Articular chondrocyte of knee joint (primary cell): ENCODE data around the gene TRAF7. TPM values are rescaled to one million over a fixed set of nuclear protein-coding genes. Genes with fewer than 3 reads are reported as not detected.

Experiments used
- small RNA-seq: library from RNA; depleted of rRNA; stranded (forward); fragments of <200 nt; gene quantifications from one replicate; pipeline ENCODE3, GENCODE V24; 2012
- total RNA-seq: library from RNA; depleted of rRNA; stranded (reverse); fragments of >200 nt; gene quantifications from 2 replicates; pipeline ENCODE4 v1.2.3, GENCODE V29; 2012

Gene TRAF7
- total RNA-seq, result 39.1 and 48.7 TPM in 2 replicates

GRCh38 chr16:2155091-2155950, at the start of gene TRAF7:
Gene TRAF7, plus strand, starts transcription at chr16:2155782. Its CDS starts 8,139 bp downstream, at chr16:2163921.

GRCh38 chr16:2135770-2136490, 19.7 kb upstream of the TRAF7 start, which contains the start of gene PKD1:
Gene PKD1, minus strand, starts transcription at chr16:2135898. Its CDS starts 209 bp downstream, at chr16:2135689.

GRCh38 chr16:2147981-2148671, 7.5 kb upstream of the TRAF7 start, which contains the start of gene RAB26:
Gene RAB26, plus strand, starts transcription at chr16:2148625. Its CDS starts 159 bp downstream, at chr16:2148784.

GRCh38 chr16:2196162-2196980, 40.8 kb downstream of the TRAF7 start, which contains the start of gene CASKIN1:
Gene CASKIN1, minus strand, starts transcription at chr16:2196605. Its CDS starts 173 bp downstream, at chr16:2196432.

GRCh38 chr16:2205104-2205966, 49.8 kb downstream of the TRAF7 start, which contains the start of gene MLST8:
Gene MLST8, plus strand, starts transcription at chr16:2205454. Its CDS starts 632 bp downstream, at chr16:2206086.

GRCh38 chr16:2210386-2211365, 55.1 kb downstream of the TRAF7 start, which contains the start of gene BRICD5:
Gene BRICD5, minus strand, starts transcription at chr16:2210863. Its CDS starts 30 bp downstream, at chr16:2210833.

GRCh38 chr16:2214719-2214968, 59.1 kb downstream of the TRAF7 start, which contains the start of gene PGP:
Gene PGP, minus strand, starts transcription at chr16:2214840. Its CDS starts 63 bp downstream, at chr16:2214777.

GRCh38 chr16:2223221-2223941, 67.8 kb downstream of the TRAF7 start, which contains the start of gene E4F1:
Gene E4F1, plus strand, starts transcription at chr16:2223591. Its CDS starts 23 bp downstream, at chr16:2223614.

Small RNA genes lying within 50 kb of the gene (small RNA-seq; reads per million reads assigned to genes)
- not detected for gene MIR3180-5
- not detected for gene MIR4516
- not detected for gene RF00019
- not detected for gene SNORD60

Other genes starting within 250 kb of the TRAF7 start
- not detected in 2 replicates for gene HS3ST6, start 237.4 kb upstream of the TRAF7 start, total RNA-seq
- gene MSRB1, start 212.6 kb upstream of the TRAF7 start, total RNA-seq, result 13.5 and 17.8 TPM in 2 replicates
- gene RPL3L, start 201.1 kb upstream of the TRAF7 start, total RNA-seq, result not detected in 2 replicates
- 97.7 and 108 TPM in 2 replicates for gene NDUFB10, start 196.2 kb upstream of the TRAF7 start, total RNA-seq
- gene RPS2, start 191.0 kb upstream of the TRAF7 start, total RNA-seq, result 1,674 and 2,243 TPM in 2 replicates
- not detected in 2 replicates for gene RNF151, start 188.9 kb upstream of the TRAF7 start, total RNA-seq
- 17.5 and 19.1 TPM in 2 replicates for gene TBL3, start 183.7 kb upstream of the TRAF7 start, total RNA-seq
- gene NOXO1, start 174.3 kb upstream of the TRAF7 start, total RNA-seq, result not detected in 2 replicates
- gene GFER, start 171.6 kb upstream of the TRAF7 start, total RNA-seq, result 9.2 and 12.5 TPM in 2 replicates
- 0.26 and 0.76 TPM in 2 replicates for gene SYNGR3, start 165.8 kb upstream of the TRAF7 start, total RNA-seq
- 13.7 and 15.0 TPM in 2 replicates for gene ZNF598, start 146.0 kb upstream of the TRAF7 start, total RNA-seq
- gene NPW, start 136.0 kb upstream of the TRAF7 start, total RNA-seq, result 0.39 and 0.65 TPM in 2 replicates
- gene NHERF2, start 128.9 kb upstream of the TRAF7 start, total RNA-seq, result 24.3 and 40.4 TPM in 2 replicates
- 15.5 and 16.2 TPM in 2 replicates for gene NTHL1, start 107.9 kb upstream of the TRAF7 start, total RNA-seq
- gene TSC2, start 107.8 kb upstream of the TRAF7 start, total RNA-seq, result 49.2 and 59.6 TPM in 2 replicates
- 95.7 and 99.2 TPM in 2 replicates for gene PKD1, start 19.9 kb upstream of the TRAF7 start, total RNA-seq
- gene RAB26, start 7.2 kb upstream of the TRAF7 start, total RNA-seq, result 0.65 and 0.86 TPM in 2 replicates
- under 0.01 TPM in 2 replicates for gene CASKIN1, start 40.8 kb downstream of the TRAF7 start, total RNA-seq
- 28.4 and 34.1 TPM in 2 replicates for gene MLST8, start 49.7 kb downstream of the TRAF7 start, total RNA-seq
- gene BRICD5, start 55.1 kb downstream of the TRAF7 start, total RNA-seq, result 0.22 and 0.91 TPM in 2 replicates
- 5.7 and 6.1 TPM in 2 replicates for gene PGP, start 59.1 kb downstream of the TRAF7 start, total RNA-seq
- 16.1 and 18.6 TPM in 2 replicates for gene E4F1, start 67.8 kb downstream of the TRAF7 start, total RNA-seq
- gene DNASE1L2, start 80.7 kb downstream of the TRAF7 start, total RNA-seq, result 0.22 and 0.26 TPM in 2 replicates
- 27.0 and 32.5 TPM in 2 replicates for gene ECI1, start 95.8 kb downstream of the TRAF7 start, total RNA-seq
- 69.3 and 85.8 TPM in 2 replicates for gene RNPS1, start 112.3 kb downstream of the TRAF7 start, total RNA-seq
- gene ABCA3, start 184.9 kb downstream of the TRAF7 start, total RNA-seq, result 1.6 and 2.5 TPM in 2 replicates